Measurements from ENCODE around the gene C5AR1.
"Not testable (repeated sequence)": the region's sequence is repeated elsewhere in the genome, so short reads cannot be mapped to it uniquely, and the experiment has no call there.

The C5AR1 gene

DNA sequence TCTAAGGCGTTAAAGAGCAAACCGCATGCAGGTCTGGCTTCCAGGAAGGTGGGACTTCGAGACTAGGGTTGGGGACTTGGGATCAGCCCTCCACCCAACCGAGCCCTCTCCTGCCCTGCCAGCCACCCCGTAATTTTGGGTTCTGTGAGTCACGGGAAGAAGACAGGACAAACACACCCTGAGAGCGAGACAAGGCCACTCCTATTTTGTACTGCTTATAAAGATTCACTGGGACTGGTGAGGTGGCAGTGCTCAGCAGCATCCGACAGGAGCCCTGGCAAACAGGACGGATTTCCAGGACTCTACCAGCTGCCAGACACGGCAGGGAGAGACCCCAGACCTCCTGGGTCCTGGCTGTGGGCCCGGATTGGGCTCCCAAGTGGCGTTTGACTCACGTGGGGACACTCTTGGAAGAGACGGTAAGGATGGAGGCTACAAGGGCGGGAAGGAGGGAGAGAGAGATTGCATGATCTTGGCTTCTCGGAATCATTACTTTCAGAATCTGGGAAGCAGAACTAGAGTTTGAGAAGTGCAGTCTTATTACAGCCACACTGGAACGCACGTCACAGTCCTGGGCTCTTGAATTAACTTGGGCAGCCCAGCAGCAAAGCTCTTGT lies 22.4 kb downstream of the C5AR1 start, which contains the start of gene C5AR2:
Gene C5AR2, plus strand, starts transcription at position 245 of the 617 bp plus-strand sequence. CDS start 8,625 bp downstream, outside the sequence.
- no peak for DNase-seq (ENCODE audit: low read depth)

DNA sequence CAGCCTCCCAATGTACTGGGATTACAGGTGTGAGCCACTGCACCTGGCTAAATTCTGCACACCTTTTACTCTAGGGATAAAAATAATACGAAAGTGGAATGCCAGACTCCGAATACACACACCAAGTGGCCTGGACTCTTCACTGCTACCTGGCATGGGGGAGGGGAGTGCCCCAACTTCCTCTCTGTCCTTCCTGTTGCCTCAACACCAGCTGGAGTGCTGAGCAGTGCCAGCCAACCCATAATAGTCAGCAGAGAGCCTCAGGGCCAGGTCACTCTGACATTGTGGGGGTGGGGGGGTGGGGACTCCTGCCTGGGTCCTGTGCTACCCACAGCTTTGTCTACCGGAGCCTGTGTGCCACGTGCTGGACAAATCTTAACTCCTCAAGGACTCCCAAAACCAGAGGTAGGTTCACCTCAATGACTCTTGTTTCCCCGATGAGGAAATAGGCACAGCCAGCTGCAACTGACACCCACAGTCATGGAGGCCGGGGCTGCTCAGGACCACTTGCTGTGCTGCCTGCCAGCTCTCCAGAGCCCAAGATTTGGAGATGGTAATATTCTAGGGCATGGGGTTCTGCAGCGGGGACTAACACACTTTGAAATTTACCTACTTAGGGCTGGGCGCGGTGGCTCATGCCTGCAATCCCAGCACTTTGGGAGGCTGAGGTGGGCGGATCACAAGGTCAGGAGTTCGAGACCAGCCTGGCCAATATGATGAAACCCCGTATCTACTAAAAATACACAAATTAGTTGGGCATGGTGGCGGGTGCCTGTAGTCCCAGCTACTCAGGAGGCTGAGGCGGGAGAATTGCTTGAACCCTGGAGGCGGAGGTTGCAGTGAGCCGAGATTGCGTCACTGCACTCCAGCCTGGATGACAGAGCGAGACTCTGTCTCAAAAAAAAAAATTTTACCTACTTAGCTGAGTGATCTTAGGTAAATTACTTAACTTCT lies 27.4 kb downstream of the C5AR1 start:
- not testable (repeated sequence) for DNase-seq (ENCODE audit: low read depth)

DNA sequence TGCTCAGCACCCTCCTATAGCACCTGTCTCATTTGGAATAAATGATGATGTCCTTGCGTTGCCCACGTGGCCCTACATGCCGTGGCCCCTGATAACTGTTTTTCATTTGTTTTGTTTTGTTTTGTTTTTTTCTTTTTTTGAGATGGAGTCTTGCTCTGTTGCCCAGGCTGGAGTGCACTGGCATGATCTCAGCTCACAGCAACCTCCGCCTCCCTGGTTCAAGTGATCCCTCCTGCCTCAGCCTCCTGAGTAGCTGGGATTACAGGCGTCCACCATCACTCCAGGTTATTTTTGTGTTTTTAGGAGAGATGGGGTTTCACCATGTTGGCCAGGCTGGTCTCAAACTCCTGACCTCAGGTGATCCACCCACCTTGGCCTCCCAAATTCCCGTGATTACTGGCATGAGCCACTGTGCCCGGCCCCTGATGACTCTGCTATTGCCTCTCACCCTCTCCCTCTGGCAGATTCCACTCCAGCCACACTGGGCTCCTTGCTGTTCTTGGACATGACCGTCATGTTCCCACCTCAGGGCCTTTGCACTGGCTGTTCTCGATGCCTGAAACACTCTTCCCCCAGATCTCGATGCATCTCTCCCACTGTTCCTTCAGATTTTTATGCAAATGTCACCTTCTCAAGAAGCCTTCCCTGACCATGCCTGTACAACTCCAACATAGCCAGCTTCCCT lies 29.7 kb downstream of the C5AR1 start:
- no peak for DNase-seq (ENCODE audit: low read depth)

DNA sequence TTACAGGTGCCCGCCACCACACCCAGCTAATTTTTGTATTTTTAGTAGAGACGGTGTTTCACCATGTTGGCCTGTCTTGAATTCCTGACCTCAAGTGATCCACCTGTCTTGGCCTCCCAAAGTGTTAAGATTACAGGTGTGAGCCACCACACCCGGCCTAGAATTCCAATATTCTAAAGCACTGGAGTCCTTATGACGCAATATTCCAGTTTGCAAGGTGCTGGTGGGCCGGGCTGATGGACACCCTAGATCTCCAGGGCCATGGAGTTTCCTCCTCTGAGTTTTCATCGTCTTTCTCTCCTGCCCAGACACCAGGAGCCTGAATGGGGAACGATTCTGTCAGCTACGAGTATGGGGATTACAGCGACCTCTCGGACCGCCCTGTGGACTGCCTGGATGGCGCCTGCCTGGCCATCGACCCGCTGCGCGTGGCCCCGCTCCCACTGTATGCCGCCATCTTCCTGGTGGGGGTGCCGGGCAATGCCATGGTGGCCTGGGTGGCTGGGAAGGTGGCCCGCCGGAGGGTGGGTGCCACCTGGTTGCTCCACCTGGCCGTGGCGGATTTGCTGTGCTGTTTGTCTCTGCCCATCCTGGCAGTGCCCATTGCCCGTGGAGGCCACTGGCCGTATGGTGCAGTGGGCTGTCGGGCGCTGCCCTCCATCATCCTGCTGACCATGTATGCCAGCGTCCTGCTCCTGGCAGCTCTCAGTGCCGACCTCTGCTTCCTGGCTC lies 31.0 kb downstream of the C5AR1 start:
- DNase-seq (ENCODE audit: low read depth), result no peak

DNA sequence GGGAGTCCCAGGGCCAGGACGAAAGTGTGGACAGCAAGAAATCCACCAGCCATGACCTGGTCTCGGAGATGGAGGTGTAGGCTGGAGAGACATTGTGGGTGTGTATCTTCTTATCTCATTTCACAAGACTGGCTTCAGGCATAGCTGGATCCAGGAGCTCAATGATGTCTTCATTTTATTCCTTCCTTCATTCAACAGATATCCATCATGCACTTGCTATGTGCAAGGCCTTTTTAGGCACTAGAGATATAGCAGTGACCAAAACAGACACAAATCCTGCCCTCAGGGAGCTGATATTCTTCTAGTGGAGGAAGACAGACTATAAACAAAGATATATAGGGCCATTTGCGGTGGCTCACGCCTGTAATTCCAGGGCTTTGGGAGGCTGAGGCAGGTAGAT lies 32.1 kb downstream of the C5AR1 start:
- DNase-seq (ENCODE audit: low read depth), result no peak

DNA sequence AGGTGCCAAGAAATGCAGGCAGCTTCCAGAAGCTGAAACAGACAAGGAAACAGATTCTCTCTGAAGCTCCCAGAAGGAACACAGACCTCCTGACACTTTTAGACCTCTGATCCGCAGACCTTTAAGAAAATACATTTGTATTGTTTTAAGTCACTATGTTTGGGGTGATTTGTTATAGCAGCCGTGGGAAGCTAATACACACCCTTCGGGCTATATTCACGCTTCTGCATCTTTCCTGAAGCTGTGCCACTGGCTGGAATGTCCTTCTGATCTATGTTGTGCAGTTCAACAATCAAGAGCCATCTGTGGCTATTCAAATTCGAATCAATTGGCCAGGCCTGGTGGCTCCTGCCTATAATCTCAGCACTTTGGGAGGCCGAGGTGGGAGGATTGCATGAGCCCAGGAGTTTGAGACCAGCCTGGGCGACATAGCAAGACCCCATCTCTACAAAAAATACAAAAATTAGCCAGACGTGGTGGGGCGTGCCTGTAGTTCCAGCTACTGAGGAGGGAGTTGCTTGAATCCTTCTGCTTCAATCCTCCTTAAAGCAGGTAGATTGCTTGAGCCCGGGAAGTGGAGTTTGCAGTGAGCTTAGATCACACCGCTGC lies 33.6 kb downstream of the C5AR1 start:
- DNase-seq (ENCODE audit: low read depth), result no peak

DNA sequence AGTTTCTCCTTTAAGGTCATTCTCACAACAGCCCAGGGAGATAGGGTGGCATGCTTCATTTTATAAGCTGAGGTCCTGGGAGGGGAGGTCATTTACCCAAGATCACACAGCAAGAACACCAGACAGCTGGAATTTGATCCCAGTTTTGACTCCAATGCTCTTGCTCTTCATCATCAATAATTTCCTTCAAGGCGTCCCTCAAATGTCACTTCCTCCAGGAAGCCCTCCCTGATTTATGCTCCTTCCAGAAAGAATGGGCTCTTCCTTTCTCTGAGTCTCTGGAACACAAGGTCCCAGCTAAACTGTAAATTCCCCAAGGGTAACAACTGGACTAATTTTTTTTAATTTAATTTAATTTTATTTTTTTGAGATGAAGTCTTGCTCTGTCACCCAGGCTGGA lies 34.8 kb downstream of the C5AR1 start:
- no peak for DNase-seq (ENCODE audit: low read depth)

DNA sequence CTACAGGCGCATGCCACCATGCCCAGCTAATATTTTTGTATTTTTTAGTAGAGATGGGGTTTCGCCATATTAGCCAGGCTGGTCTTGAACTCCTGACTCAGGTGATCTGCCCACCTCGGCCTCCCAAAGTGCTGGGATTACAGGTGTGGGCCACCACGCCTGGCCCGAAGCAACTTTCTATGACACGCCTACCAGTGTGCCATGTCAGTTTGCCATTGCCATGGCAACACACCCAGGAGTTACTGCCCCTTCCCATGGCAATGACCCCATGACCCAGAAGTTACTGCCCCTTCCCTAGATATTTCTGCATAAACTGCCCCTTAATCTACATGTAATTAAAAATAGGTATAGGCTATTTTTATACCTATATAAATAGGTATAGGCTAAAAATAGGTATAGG lies 36.4 kb downstream of the C5AR1 start:
- not testable (repeated sequence) for DNase-seq (ENCODE audit: low read depth)

DNA sequence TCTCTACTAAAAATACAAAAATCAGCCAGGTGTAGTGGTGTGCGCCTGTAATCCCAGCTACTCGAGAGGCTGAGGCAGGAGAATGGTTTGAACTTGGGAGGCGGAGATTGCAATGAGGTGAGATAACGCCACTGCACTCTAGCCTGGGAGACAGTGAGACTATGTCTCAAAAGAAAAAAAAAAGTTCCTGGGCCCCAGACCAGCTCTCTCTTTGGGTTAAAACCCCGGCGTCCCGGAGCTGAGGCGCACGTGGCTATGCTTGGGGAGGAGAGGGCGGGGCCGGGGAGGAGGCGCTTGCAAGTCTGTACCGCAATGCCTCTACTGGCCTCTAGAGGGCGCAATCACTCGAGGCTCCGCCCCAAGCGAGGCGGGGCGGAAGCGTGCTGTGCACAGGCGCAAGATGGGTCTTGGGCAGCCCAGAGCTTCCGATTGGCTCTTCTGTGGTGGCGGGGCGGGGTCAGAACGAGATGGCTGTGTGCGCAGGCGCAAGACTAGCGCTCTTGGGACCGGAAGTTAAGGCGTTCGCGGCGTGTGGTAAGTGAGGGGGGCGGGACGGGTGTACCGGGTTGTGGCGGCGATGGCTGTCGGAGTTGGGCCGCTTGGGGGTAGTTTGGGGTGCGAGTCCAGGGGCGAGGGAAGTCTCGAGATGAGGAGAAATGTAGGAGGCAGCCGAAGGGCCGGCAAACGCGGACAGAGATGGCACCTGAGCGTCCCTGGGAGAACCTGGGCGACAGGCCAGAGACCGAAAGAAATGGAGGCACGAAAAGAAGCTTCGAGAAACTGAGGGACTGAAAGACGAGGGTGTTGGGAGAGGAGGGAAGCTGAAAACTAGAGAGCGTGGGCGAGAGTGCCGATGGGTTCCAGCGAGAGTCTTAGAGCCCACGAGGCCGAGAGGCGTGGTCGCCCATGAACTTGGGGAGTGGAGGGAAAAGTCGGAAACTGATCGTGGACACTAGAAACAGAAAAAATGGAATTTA lies 39.4 kb downstream of the C5AR1 start, which contains the start of gene DHX34:
Gene DHX34, plus strand, starts transcription at position 497 of the 977 bp plus-strand sequence. CDS start 3,716 bp downstream, outside the sequence.
- DNase-seq (ENCODE audit: low read depth), result peak; percentile 98

DNA sequence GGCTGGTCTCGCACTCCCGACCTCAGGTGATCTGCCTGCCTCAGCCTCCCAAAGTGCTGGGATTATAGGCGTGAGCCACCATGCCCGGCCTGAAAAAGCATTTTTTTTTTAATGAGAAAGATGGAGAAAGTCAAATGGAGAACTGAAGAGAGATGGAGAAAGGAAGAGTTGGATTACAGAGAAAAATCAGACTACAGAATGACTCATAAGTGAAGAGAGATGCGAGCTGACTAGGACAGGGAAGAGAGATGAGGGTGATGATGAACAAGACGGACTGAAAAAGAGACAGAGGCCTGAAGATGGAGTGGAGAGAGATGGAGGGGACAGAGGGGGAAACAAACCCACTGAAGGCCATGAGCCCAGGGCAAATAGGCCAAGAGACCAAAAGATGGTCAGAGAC lies 41.0 kb downstream of the C5AR1 start:
- DNase-seq (ENCODE audit: low read depth), result no peak

DNA sequence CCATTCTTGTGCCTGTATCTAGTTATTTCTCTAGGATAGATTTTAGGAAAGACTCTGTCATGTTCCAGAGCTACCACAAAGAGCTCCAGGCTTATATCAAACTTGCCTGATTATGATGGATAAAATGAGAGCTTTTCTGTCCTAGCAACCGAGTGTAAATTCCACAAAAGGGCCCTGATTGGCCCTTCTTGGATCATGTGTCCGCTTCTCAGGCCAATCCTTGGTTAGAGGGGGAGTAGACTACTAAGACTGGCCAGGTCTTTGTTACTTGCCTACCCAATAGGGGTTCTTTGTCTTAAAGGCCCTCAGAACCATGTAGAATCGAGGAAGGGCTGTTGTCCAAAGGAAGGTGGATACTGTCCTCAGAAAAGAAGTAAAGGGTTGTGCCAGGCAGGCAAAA lies 41.9 kb downstream of the C5AR1 start:
- no peak for DNase-seq (ENCODE audit: low read depth)

DNA sequence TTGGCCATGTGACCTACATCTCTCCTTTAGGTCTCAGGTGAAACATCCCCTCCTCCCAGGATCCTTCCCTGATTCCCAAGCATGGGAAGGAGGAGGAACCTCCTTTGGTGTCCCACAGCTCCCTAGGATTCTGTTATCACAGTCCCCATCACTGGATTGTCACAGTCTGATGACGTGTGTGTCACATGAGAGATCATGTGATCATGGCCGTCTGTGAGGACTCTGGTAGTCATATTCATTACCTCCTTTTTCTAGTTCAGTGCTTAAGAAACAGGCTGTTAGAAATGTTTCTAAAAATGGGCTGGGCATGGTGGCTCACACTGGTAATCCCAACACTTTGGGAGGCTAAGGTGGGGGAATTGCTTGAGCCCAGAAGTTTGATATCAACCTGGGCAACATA lies 42.4 kb downstream of the C5AR1 start:
- DNase-seq (ENCODE audit: low read depth), result no peak

DNA sequence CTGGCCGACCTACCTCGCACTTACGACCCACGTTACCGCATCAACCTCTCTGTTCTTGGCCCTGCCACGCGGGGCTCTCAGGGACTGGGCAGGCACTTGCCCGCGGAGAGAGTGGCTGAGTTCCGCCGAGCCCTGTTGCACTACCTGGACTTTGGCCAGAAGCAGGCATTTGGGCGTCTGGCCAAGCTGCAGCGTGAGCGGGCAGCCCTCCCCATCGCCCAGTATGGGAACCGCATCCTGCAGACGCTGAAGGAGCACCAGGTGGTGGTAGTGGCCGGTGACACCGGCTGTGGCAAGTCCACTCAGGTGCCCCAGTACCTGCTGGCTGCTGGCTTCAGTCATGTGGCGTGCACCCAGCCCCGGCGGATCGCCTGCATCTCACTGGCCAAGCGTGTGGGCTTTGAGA lies 43.6 kb downstream of the C5AR1 start:
- no peak for DNase-seq (ENCODE audit: low read depth)

DNA sequence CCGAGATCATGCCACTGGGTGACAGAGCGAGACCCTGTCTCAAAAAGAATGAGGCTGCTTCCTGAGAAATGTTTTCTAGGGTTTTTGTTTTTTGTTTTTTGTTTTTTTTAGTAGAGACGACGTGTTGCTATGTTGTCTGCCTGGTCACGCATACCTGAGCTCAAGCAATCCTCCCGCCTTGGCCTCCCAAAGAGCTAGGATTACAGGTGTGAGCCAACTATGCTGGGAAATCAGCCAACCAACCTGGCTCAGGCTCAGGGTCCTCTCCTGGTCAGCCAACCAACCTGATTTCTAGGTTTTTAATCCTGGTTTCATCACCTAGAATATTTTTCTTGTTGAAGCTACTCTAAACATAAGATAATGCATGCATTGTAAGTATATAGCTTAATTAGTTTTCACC lies 47.2 kb downstream of the C5AR1 start:
- DNase-seq (ENCODE audit: low read depth), result no peak

DNA sequence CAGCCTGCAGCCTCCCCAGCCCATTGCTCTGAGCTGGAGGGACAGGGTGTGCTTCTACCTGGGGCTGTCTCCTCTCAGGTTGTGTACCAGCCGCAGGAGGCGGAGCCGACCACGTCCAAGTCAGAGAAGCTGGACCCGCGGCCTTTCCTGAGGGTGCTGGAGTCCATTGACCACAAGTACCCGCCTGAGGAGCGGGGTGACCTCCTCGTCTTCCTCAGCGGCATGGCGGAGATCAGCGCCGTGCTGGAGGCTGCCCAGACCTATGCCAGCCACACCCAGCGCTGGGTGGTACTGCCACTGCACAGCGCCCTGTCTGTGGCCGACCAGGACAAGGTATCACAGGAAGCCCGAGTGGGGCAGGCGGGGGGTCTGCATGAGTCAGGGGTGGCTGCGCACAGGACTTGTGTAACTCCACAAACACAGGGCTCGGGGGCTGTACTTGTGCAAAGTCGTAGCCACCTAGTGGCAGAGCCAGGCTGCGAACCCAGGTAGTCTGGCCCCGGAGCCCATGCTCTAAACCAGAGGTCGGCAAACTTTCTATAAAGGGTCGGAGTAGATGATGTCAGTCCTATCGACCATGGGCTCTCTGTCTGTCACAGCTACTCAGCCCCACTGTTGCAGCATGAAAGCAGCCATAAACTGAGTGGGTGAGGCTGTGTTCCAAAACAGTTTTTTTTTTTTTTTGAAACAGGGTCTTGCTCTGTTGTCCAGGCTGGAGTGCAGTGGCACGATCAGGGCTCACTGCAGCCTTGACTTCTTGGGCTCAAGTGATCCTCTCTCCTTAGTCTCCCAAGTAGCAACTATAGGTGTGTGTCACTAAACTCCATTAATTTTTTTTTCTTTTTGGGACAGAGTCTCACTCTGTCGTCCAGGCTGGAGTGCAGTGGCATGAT lies 48.4 kb downstream of the C5AR1 start:
- no peak for DNase-seq (ENCODE audit: low read depth)

DNA sequence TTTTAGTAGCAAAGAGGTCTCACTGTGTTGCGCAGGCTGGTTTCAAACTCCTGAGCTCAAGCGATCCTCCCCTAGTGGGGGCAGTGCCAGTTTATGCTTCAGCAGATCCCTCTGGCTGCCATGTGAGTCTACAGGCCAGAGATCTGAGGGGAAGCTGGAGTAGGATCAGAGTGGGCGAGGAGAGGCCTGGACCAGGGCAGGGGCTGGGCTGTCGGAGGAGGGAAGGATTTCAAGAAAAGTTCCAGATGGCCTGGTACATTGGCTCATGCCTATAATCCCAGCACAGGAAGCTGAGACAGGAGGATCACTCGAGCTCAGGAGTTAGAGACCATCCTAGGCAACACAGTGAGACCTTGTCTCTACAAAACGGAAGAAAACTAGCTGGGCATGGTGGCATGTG lies 49.3 kb downstream of the C5AR1 start:
- no peak for DNase-seq (ENCODE audit: low read depth)

DNA sequence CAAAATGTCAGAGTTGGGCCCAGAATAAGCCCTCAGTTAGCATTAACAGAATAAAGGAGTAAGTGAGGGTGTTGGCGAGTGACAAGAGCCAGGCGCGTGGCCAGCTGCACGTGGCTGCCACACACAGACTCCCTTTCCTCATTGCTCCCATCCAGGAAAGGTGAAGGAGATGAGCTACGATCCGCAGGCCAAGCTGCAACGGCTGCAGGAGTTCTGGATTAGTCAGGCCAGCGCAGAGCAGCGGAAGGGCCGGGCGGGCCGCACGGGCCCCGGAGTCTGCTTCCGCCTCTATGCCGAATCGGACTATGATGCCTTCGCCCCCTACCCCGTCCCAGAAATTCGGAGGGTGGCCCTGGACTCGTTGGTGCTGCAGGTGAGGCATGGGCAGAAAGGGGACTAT lies 52.7 kb downstream of the C5AR1 start:
- no peak for DNase-seq (ENCODE audit: low read depth)

DNA sequence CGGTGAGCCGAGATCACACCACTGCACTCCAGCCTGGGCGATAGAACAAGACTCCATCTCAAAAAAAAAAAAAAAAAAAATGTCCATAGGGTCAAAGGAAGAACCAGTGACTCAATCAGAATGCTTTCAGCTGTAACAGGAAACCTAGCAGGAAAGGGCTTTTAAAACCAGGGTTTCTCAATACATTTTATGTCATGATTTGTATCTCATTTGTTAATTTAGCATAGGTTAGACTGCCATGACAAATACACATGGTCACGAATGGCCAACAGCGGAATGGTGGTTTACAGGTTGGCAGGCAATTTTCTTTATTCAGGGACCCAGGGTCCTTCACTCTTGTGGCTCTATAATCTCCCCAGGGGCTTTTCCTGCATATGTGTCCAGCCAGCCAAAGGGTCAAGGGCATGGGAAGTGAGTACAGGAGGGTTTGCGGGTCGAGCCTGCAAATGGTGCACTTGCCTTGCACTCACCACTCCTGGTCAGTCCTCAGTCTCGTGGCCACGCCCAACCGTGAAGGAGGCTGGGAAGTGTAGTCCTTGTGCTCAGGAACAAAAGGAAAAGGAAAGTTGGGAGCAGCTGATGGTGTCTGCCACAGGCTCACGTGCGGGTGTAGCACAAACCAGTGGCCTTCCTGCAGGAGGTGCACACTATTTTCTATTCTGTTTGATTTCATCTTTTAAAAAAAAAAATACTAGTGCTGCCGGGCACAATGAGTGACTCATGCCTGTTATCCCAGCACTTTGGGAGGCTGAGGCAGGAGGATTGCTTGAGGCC lies 54.3 kb downstream of the C5AR1 start:
- DNase-seq (ENCODE audit: low read depth), result no peak
